Activated T-cell treated with anti-CD3 and anti-CD28 coated beads for 1 hour (primary cell): ENCODE results near the gene PTPRN2.

Source experiments
- DNase-seq: peaks from one replicate; pipeline ENCODE4 v3.0.0-alpha.2; 2020; ENCODE audit warnings: low read depth

The PTPRN2 gene

GRCh38 chr7:158576050-158576762, 11.4 kb downstream of the PTPRN2 start:
- DNase-seq: no peak

GRCh38 chr7:158574308-158575036, 13.2 kb downstream of the PTPRN2 start:
- DNase-seq: no peak

GRCh38 chr7:158573310-158573709, 14.3 kb downstream of the PTPRN2 start:
- DNase-seq: no peak

DNA sequence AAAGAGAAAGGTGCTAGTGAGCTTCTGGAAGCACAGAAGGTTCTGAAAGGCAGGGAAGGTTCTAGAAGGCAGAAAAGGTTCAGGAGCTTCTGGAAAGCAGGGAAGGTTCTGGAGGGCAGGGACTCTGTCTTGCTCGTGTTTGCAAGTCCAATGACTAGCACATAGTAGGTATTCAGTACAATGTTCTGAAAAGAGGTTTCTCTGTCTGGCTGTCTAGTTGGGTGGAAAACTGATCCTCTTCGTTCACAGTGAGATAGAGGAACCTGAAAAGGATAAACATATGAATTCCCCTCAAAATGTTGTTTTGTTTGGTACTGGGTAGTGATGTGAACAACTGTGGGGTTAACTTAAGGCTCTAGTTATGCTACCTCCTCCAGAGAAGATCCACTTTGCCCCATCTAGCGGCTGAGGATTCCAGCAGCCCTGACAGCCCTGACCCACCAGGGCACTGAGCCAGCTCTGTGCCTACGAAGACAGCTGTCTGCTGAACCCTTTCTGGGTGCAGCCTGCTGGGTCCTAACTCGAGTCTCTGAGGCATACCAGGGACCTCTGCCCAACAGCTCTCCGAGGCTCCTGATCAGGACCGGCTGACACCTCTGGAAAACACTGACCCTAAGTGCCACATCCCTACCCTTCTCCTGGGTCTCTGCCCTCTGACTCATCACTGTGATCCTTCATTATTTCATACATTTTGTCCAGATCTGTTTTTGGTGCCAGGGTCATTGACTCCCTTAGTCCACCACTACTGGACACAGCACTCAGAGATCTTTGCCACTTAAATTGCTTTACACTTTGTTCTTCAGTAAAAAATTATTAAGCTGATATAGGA, 15.4 kb downstream of the PTPRN2 start:
- DNase-seq: no peak

DNA sequence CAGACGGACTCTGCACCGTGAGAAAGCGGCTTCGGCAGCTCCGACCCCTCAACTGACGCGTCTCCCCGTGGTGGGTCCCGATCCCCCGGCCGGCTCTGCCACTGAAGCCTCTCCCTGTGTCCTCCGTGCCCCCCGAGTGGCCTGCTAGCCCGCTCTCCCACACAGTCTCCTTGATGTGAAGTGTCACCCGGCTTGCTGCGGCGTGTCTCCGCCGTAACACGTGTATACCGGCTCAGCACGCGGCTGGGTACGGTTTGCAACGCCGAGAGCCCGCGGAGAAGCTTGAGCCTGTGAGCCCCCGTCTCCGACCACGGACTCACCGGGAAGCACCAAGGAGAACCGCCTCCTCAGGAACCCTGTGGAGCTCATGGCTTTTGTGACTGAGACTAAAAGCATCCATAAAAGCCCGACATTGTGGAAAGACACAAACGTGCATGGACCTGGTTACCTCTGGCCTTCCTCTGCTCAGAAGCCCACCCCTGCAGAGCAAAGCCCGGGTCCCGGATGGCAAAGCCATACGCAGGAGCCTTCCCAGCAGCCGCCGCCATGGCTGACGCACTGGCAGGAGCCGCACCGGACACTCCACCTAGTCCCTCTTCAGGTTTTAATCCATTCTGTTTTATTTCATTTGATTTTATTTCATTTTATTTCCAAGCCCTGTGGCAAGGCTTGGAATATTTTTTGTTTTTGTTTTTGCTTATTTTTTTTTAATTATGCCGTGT, 17.0 kb downstream of the PTPRN2 start:
- DNase-seq: no peak

DNA sequence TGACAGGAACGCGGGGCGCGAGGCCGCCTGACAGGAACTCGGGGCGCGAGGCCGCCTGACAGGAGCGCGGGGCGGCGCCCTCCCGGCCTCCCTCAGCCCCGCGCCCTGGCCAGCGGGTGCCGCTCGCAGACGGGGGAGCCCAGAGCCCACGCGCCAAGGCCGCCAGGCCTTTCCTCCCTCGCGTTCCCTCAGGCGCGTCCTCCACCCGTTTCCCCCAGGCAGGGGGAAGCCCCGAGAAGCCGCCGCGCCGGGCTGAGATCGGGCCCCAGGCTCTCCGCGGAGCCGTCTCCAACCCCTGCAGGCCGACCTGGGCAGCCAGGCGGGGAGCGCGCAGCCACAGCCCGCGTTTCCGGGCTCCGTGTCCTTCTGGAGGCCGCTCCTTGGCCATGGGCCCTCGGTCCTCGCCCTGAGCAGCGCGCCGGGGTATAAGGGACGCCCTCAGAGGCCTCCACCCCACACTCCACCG, 17.7 kb downstream of the PTPRN2 start:
- DNase-seq: no peak

GRCh38 chr7:158568974-158569857, 18.4 kb downstream of the PTPRN2 start:
- DNase-seq: no peak

- no peak for DNase-seq
Observed at GRCh38 chr7:158567153-158567603, 20.4 kb downstream of the PTPRN2 start.

GRCh38 chr7:158564663-158565035, 23.0 kb downstream of the PTPRN2 start:
- no peak for DNase-seq

- DNase-seq: no peak
Observed at GRCh38 chr7:158563911-158564662, 23.5 kb downstream of the PTPRN2 start.

GRCh38 chr7:158563051-158563450, 24.6 kb downstream of the PTPRN2 start:
- no peak for DNase-seq

DNA sequence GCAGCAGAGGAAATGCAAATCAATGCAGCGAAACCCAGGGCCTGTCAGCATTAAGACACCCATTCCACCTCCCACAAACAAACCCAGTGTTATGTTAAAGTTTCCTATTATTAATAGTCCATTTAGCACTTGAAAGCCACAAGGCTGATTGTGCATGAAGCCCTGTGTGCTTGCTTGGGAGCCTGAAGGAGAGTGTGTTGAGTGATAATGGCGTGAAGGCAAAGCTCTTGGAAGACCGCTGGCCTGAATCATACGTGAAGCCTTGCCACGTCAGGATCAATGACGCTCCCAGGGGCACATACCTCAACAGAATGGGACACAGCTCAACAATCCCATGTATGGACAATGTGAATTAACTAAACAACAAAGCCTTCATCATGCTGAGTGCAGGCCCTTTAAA, 25.1 kb downstream of the PTPRN2 start:
- no peak for DNase-seq

DNA sequence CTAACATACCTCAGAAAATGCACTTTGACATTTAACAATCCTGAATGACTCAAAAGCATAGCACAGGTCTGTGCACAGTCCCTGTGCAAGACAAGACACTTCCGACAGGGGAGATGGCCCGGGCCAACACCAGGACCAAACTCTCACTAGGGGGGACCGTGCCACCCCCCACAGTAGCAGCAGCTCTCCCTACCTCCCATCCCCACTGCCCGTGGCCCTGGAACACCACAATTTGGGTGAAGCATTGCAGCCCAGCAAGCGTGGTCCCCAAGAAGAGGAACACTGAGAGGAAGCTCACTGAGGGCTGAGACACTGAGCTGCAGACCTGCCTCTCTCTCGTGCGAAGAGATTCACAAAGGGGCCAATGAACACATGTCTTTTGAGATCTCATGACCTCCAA, 26.0 kb downstream of the PTPRN2 start:
- no peak for DNase-seq

DNA sequence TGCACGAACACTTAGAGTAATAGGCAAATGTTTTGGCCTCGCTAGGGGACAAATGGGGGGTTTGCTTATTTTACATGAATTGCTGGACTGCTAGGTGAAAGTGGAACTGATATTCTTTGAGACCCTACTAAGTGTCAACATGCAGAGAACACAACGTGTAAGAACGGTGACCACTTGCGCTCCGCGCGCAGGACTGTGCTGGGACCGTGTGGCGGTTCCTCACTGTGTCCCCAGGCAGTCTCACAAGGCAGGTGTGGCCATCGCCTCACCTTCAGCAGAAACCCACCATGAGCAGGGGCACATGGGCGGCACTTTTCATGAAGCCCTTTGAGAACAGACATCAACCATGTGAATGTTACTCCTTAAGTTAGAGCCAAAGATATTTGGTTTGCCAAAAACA, 27.2 kb downstream of the PTPRN2 start:
- no peak for DNase-seq

DNA sequence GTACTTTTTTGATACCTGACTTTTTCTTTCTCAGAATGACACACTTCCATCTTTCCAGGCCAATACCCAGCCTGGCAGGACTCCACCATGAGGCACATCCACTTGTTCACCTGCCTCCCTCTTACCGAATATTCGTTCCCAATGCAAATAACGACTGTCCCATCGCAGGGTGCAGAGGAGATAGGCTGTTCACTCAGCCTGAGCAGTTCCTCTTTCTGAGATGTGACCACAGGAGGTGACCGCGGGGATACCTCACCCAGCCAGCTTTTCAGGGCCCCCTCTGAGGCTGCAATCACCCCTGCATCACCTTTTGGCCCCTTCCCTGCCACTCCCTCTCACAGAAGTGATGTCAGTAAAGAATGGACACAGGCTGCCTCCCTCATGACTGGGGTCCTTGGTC, 28.3 kb downstream of the PTPRN2 start:
- DNase-seq: no peak

DNA sequence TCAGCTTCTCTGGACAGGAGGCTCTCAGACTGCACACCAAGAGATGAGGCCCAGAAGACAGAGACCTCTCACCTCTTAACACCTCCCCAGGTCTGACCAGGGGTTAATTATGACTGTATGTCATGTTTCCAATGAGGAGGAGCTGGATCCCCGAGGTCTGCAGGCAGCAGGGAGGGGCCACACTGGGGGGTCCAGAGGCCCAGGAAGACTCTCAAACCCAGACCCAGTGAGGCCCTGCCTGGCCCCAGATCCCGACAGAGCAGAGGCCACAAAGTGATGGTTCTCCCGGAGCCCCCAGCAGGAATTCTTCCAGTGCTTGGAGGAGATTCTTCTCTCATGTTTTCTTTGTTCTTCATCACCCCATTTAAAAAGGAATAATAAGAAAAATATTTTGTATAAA, 28.8 kb downstream of the PTPRN2 start:
- no peak for DNase-seq

DNA sequence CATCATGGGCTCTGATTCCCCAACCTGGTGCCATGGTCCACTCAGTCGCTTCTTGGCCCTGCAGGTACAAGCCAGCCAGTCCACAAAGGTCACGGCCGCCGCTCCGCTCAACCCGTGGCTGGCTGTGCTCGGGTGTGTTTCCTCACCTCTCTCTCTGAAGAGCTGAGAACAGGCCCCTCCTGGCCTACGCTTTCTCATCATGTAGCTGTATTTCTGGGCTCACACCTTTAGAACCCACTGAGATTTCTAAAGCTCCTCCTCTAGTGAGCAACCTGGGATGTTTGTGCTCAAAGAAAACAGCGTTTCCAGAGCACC, 30.2 kb downstream of the PTPRN2 start:
- DNase-seq: no peak

- no peak for DNase-seq
Observed at GRCh38 chr7:158556721-158557440, 30.7 kb downstream of the PTPRN2 start.

- DNase-seq: no peak
Observed at GRCh38 chr7:158555034-158555520, 32.5 kb downstream of the PTPRN2 start.
